Esophagus squamous epithelium (tissue), 4 donors: Measurements from ENCODE around the gene ACIN1.

Experiments
- CTCF ChIP-seq, 6 experiments: fragments of 450-650 bp in 4 of 6; fragments of 200-600 bp in 2 of 6; sonication (generic) in 2 of 6; IDR thresholded peaks; one replicate each; pipeline ENCODE4 v1.5.1; 2016 to 2019; ENCODE audit warnings: antibody characterized with exemption in 6 of 6, mild to moderate bottlenecking in 4 of 6, moderate library complexity in 4 of 6
- POLR2A ChIP-seq, 4 donors: fragments of 450-650 bp; IDR thresholded peaks; one replicate each; pipeline ENCODE4 v1.6.1; 2017; ENCODE audit warnings: antibody characterized with exemption in 4 of 4, mild to moderate bottlenecking in 4 of 4, moderate library complexity in 3 of 4

GRCh38 chr14:23090254-23090636 is 4.7 kb downstream of the ACIN1 start:
- TF ChIP-seq CTCF (IDR thresholded peaks at IDR 0.05) (no peak), POLR2A (IDR thresholded peaks at IDR 0.05) (no peak)
